ENCODE data around the gene HES6.

Gene HES6

DNA sequence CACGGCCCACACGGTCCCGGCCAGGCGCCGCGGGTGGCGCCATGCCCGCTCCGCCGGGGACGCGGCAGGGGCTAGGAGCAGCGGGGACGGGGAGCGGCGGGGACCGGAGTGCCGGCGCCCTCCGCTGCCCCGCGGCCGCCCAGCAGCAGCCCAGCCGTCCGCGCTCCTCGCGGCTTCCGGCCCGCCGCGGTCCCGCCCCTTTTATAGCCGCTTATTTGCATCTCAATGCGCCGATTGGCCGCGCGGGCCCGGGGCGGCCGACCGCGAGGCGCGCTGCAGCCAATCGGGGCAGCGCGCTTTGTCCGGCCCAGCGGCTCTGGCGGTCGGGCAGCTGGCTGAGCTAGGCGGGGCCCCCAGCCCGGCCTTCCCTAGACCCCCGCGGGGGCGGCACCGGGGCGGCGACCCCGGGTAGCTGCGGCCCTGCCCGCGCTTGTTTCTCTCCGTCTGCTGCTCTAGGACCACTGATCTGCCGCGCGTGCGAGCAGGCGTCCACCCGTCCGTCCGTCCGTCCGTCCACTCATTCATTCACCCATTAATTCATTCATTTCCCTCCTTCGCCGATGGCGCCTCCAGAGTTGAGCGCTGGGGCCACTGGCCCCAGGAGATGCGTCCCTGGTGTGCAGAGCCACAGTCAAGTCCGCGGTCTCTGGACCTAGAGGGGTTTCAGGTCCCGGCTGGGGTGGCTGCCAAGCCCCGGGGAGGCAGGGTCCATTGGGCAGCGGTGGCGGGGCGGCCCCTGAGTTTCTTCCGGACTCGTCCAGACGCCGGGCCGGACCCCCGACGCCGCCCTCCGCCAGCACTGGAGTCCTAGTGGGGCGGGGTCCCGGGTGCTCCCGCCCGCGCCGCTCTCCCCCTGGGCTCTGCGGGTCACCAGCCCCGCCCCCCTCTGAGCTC is at the start of gene HES6 (continued):
- peak; percentile 43; the same call in 1 of the 2 replicates for TF ChIP-seq BCL11B (tag by site-specific recombination; IDR thresholded peaks at IDR 0.05; ENCODE audit: low read depth)
- TF ChIP-seq ZBTB20 (tag by site-specific recombination; IDR thresholded peaks at IDR 0.05) = peak; percentile 68
- peak; percentile 88 for TF ChIP-seq GLIS2 (tag by site-specific recombination; IDR thresholded peaks at IDR 0.05)
- TF ChIP-seq ZNF335 (tag by site-specific recombination; conservative IDR thresholded peaks at IDR 0.05) = peak; percentile 92
- no peak for TF ChIP-seq ZNF792 (tag by site-specific recombination; IDR thresholded peaks at IDR 0.05)
- TF ChIP-seq ZNF248 (tag by site-specific recombination; IDR thresholded peaks at IDR 0.05) = no peak
- 0 out of 2 replicates have a peak, but pooled peaks have one; percentile 23 for TF ChIP-seq ZNF677 (tag by site-specific recombination; IDR thresholded peaks at IDR 0.05)
- TF ChIP-seq KLF7 (tag by site-specific recombination; IDR thresholded peaks at IDR 0.05; ENCODE audit: borderline replicate concordance) = peak; percentile 41; the same call in 1 of the 2 replicates
- TF ChIP-seq SP3 (tag by site-specific recombination; IDR thresholded peaks at IDR 0.05) = peak; percentile 64
- peak; percentile 45; the same call in 1 of the 2 replicates for TF ChIP-seq ZXDB (tag by site-specific recombination; IDR thresholded peaks at IDR 0.05)
- TF ChIP-seq ZNF24 (tag by site-specific recombination; IDR thresholded peaks at IDR 0.05) = peak; percentile 99
- TF ChIP-seq, protein P1, sequence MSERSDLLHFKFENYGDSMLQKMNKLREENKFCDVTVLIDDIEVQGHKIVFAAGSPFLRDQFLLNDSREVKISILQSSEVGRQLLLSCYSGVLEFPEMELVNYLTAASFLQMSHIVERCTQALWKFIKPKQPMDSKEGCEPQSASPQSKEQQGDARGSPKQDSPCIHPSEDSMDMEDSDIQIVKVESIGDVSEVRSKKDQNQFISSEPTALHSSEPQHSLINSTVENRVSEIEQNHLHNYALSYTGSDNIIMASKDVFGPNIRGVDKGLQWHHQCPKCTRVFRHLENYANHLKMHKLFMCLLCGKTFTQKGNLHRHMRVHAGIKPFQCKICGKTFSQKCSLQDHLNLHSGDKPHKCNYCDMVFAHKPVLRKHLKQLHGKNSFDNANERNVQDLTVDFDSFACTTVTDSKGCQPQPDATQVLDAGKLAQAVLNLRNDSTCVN (tag by site-specific recombination; optimal IDR thresholded peaks at IDR 0.05) = peak; percentile 39
- TF ChIP-seq, protein P2, sequence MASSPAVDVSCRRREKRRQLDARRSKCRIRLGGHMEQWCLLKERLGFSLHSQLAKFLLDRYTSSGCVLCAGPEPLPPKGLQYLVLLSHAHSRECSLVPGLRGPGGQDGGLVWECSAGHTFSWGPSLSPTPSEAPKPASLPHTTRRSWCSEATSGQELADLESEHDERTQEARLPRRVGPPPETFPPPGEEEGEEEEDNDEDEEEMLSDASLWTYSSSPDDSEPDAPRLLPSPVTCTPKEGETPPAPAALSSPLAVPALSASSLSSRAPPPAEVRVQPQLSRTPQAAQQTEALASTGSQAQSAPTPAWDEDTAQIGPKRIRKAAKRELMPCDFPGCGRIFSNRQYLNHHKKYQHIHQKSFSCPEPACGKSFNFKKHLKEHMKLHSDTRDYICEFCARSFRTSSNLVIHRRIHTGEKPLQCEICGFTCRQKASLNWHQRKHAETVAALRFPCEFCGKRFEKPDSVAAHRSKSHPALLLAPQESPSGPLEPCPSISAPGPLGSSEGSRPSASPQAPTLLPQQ (tag by site-specific recombination; IDR thresholded peaks at IDR 0.05) = peak; percentile 4; the same call in 1 of the 2 replicates
- peak; percentile 66 for TF ChIP-seq KLF1 (tag by site-specific recombination; IDR thresholded peaks at IDR 0.05)
- TF ChIP-seq ZBTB8A (tag by site-specific recombination; IDR thresholded peaks at IDR 0.05) = peak; percentile 2
- peak; percentile 40; the same call in 1 of the 2 replicates for TF ChIP-seq ZNF76 (tag by site-specific recombination; IDR thresholded peaks at IDR 0.05; ENCODE audit: borderline replicate concordance, low read depth)
- TF ChIP-seq ZNF10 (tag by site-specific recombination; IDR thresholded peaks at IDR 0.05) = no peak
- peak; percentile 65 for TF ChIP-seq ZNF366 (tag by site-specific recombination; conservative IDR thresholded peaks at IDR 0.05)
- peak; percentile 81 for TF ChIP-seq KLF10 (tag by site-specific recombination; IDR thresholded peaks at IDR 0.05)
- TF ChIP-seq, protein P3, sequence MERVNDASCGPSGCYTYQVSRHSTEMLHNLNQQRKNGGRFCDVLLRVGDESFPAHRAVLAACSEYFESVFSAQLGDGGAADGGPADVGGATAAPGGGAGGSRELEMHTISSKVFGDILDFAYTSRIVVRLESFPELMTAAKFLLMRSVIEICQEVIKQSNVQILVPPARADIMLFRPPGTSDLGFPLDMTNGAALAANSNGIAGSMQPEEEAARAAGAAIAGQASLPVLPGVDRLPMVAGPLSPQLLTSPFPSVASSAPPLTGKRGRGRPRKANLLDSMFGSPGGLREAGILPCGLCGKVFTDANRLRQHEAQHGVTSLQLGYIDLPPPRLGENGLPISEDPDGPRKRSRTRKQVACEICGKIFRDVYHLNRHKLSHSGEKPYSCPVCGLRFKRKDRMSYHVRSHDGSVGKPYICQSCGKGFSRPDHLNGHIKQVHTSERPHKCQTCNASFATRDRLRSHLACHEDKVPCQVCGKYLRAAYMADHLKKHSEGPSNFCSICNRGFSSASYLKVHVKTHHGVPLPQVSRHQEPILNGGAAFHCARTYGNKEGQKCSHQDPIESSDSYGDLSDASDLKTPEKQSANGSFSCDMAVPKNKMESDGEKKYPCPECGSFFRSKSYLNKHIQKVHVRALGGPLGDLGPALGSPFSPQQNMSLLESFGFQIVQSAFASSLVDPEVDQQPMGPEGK (tag by site-specific recombination; IDR thresholded peaks at IDR 0.05) = peak; percentile 90
- TF ChIP-seq SP7 (tag by site-specific recombination; IDR thresholded peaks at IDR 0.05) = peak; percentile 43; the same call in 1 of the 2 replicates
- TF ChIP-seq, protein P4, sequence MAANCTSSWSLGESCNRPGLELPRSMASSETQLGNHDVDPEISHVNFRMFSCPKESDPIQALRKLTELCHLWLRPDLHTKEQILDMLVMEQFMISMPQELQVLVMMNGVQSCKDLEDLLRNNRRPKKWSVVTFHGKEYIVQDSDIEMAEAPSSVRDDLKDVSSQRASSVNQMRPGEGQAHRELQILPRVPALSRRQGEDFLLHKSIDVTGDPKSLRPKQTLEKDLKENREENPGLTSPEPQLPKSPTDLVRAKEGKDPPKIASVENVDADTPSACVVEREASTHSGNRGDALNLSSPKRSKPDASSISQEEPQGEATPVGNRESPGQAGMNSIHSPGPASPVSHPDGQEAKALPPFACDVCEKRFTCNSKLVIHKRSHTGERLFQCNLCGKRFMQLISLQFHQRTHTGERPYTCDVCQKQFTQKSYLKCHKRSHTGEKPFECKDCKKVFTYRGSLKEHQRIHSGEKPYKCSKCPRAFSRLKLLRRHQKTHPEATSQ (tag by site-specific recombination; IDR thresholded peaks at IDR 0.05) = 0 out of 2 replicates have a peak, but pooled peaks have one; percentile 45
- TF ChIP-seq KLF9 (tag by site-specific recombination; IDR thresholded peaks at IDR 0.05; ENCODE audit: low read depth) = peak; percentile 48
- TF ChIP-seq ZFHX2 (tag by site-specific recombination; conservative IDR thresholded peaks at IDR 0.05) = peak; percentile 29; the same call in 1 of the 2 replicates
- 0 out of 2 replicates have a peak, but pooled peaks have one; percentile 17 for TF ChIP-seq ZBTB11 (tag by site-specific recombination; conservative IDR thresholded peaks at IDR 0.05; ENCODE audit: low read depth)
